Stimulated activated CD8-positive, alpha-beta memory T cell treated with anti-CD3 and anti-CD28 coated beads, Interleukin-15, amount 100 ng/mL, for 1 hour (primary cell): ENCODE results near the gene SSX2IP.

Experiments used
- DNase-seq: peaks from one replicate; pipeline ENCODE4 v3.0.0-alpha.2; 2020; ENCODE audit warnings: low read depth

SSX2IP gene

GRCh38 chr1:84708031-84708430 is 17.8 kb upstream of the SSX2IP start:
- DNase-seq = no peak

DNA sequence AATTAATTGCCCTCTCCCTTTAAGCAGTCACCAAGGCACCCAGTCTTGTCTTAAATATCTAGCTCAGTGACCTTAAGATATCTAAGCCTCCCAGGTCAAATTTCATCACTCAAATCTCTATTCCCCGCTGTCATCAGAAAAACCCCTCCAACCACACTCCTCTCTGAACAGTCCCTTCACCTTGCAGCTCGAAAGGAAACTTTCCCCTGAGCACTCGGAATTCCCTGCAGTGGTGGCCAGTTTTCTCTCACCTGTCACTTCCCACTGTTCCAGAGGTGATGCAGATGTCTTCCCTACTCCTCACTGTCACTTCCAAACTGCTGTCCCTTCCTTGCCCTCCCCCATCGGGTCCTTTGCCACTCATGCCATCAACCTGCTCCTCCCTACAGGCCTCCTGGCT is 15.3 kb upstream of the SSX2IP start:
- DNase-seq = no peak

- DNase-seq = no peak
Observed at GRCh38 chr1:84704872-84705417, 14.7 kb upstream of the SSX2IP start.

GRCh38 chr1:84703431-84703830 is 13.2 kb upstream of the SSX2IP start:
- DNase-seq = no peak

- no peak for DNase-seq
Observed at GRCh38 chr1:84702143-84702542, 11.9 kb upstream of the SSX2IP start.

DNA sequence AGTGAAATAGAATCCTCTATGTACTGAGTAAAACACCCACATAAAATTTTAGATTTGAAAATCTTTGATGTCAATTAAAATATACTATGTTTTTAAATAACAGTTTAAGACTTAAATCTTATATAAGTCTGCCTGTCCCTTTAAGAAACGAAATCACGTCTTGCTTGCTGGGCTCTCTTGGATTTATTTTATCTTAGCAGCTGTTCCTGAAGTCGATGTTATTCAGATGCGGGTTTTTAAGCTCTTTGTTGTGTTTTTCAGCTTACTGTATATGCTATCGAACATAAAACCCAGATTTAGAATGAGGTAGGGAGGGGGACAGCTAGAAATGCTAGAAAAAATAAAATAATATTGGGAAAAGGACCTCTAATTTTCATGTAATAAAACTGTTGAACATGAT is 11.1 kb upstream of the SSX2IP start:
- no peak for DNase-seq

DNA sequence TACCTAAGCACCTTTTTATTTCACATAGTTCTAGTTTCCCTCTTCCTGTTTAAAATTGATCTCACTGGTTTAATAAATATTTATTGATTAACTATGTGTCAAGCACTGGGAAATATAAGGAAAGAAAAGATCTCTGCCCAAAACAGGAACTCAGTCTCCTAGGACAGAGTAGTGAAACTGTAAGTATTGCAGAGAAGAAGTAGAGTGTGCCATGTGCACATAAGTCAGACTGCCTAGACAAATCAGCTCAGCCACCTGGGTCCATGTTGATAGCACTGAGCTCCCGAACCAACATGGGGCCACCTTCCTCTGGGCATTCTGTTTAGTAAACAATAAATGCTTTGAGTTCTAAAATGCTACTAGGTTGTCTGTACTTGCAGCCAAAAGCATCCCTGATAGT is 9.8 kb upstream of the SSX2IP start:
- no peak for DNase-seq

DNA sequence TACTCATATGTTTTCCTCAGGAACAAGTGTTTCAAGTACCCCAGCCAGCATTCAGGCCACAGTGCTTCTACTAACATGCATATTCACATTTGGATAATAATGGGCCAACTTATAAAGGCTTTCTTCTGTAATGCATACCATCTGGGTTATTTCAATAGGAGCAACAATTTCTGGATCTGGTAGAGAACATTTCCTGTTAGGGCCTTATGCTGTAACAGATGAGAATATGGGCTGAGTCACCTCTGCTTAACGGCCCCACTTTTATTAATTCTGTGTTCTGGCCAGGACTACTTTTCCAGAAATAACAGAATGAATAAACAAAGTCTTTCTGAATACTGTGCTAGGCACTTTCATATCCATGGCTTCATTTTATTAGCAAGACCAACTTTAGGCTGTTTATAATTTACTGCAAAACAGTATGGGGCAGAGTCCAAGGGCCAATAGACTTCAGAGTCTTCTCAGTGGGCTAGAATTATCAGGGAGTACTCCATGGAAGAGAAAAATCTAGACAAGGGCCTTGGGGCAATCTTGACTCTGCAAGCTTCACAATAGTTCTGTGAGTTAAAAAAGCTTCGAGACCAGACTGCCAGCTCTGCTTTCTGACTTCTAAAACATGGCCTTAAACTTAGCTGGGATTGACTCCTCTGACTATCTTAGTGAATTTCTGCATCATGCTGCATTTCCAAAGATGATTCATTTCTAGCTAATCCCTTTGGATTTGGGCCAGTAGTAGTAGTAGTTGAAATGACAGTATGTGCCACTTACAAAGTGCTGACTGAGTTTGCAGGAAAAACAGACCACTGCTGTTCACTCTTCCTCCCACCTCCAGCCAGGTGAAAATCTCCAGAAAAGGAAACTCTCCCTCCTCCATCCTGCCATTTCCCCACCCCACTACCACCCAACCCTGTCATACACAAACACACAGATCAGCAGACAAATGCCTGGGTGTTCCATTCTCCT is 8.2 kb upstream of the SSX2IP start:
- DNase-seq = no peak

GRCh38 chr1:84693785-84694184 is 3.5 kb upstream of the SSX2IP start:
- DNase-seq = no peak

GRCh38 chr1:84693005-84693404 is 2.7 kb upstream of the SSX2IP start:
- no peak for DNase-seq

DNA sequence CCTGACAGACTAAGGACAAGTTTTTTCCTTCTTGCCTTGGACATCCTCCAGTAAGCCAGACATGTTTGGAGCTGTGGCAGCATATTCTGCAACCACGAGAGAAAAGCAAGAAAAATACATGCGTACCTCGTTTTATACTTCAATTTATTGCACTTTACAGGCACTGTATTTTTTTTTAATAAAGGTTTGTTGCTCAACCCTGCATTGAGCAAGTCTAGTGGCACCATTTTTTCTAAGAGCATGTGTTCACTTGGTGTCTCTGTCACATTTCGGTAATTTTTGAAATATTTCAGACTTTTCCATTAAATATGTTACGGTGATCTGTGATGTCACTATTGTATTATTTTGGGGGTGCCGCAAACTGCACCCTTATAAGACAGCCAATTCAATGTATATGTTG is 2.1 kb upstream of the SSX2IP start:
- no peak for DNase-seq

DNA sequence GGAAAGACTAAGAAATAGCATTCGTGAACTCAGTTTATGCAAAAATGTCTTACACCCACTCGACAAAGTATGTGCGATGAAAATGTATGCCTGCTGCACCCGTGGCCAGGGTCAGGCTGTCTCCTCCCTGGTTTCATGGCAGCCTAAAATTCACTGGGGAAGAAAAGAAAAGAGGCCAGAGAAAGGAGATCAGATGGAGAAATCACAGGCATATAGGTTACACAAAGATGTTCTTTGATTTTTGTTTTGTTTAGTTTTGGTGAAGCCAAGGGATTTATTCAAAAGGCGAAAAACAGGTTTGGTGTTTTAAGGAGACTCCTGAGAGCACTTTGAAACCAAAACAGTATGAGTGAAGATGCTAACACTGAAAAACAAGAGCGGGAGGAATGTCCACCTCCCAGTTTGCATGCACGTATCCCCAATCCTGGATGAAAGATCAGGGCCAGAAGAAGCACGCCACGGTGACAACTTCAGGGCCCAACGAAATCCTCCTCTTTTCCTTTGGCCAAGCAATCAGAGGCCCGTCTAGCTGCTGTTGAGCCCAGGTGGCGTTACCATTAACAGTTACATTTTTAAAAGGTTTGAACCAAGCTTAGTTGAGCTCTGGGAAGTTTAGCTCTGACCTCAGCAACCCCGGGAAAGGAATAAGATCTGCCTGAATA is 992 bp upstream of the SSX2IP start:
- DNase-seq = no peak

GRCh38 chr1:84689514-84690396 is 506 bp downstream of the SSX2IP start:
- peak; percentile 1 for DNase-seq

DNA sequence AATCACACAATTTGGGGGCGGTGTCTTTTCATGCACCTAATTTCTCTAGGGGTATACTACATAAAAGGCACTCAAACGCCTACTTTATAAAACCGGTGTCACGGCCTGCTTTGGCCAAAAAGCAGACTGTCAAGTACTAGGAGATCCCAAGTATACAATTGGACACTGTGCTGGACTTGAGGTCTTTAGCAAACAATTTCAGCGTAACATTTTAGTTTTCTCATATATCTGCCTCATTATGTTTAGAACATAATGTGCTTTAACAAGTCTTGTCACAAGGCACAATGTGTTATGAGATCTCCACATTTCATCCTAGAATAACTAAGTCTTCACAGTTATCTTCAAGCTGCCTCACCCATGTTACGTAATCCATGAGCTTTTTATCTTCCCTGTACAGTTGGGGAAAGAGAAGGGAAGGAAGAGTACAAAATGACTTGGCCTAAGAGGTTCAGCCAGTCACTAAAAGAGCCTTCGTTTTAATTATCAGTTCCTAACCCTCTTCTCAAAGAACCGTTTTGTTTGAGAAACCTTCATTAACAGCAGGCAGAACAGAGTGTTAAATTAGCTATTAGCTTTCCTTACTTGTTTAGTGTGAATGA is 1.7 kb downstream of the SSX2IP start:
- DNase-seq = no peak

GRCh38 chr1:84687714-84688462 is 2.4 kb downstream of the SSX2IP start:
- DNase-seq = no peak

DNA sequence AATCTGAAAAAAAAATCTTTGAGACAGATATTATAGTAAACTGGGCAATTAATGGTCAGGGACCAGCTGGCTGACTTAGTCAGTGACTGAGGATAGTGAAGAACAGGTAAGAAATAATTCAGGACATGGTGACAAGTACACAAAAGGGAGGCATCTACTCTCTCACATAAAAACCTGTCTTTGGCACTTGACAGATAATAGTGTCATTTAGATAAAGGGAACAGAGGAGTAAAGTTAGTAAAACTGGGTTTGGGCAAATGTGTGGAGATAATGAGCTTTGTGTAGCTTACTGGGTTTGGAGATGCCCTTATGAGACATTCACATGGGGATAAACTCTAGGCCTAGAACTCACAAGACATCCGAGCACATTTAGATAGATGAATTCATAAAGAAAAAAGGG is 4.0 kb downstream of the SSX2IP start:
- no peak for DNase-seq

- DNase-seq = no peak
Observed at GRCh38 chr1:84683508-84683907, 6.8 kb downstream of the SSX2IP start.

DNA sequence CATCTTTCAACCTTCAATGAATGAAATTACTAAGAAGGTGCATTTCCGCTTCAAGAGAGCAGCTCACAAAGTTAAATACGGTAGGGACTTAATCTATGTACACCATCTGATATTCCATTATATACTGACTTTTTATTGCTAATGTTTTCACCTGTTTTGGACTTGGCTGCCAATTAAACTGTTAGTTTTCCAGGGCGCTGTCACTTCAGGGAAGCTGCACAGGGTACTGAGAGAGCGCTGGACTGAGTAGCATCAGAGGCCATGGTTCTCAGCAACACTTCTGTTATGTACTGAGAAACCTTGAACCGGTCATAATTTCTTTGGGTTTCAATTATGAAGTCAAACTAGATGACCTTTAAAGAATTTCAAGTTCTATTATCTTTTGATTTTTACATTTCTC is 8.2 kb downstream of the SSX2IP start:
- no peak for DNase-seq

- DNase-seq = no peak
Observed at GRCh38 chr1:84677415-84678099, 12.7 kb downstream of the SSX2IP start.

GRCh38 chr1:84675631-84676030 is 14.6 kb downstream of the SSX2IP start:
- DNase-seq = no peak
